KG1 (cell line): ENCODE results near the gene SEC11C.
A peak's percentile ranks its signal among the peaks of the same experiment; 100 is the strongest.
"Not testable (repeated sequence)": the region's sequence is repeated elsewhere in the genome, so short reads cannot be mapped to it uniquely, and the experiment has no call there.

Experiments used
- DNase-seq: peaks from one replicate; lab custom pipeline; 2025; lab: John Stamatoyannopoulos, UW

Gene SEC11C

GRCh38 chr18:59139615-59140301, at the start of gene SEC11C:
Gene SEC11C, plus strand, starts transcription at chr18:59139884. Its CDS starts 65 bp downstream, at chr18:59139949.
- peak; percentile 95 for DNase-seq

- DNase-seq, result no peak
These were observed 48.6 kb upstream of the SEC11C start for GRCh38 chr18:59090966-59091603.

- DNase-seq, result no peak
These were observed 46.0 kb upstream of the SEC11C start for GRCh38 chr18:59093668-59094067.

DNA sequence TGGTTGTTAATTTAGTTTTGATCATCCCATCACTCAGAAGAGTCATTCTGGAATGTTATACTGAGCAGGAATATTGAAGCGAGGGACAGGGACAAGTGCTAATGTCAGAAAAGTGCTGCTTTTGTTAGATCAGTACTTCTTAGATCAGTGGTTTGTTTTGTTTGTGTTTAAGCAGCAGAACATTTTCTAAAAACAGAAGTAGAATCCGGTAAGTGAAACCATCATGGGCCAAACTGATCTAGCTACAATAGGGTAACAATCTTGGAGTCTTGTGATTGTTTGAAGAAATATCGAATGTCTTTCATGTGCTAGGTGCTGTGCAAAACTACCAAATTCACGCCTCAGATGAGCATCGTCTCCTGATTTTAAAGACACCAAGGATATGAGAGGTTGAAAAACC, 45.1 kb upstream of the SEC11C start:
- no peak for DNase-seq

DNA sequence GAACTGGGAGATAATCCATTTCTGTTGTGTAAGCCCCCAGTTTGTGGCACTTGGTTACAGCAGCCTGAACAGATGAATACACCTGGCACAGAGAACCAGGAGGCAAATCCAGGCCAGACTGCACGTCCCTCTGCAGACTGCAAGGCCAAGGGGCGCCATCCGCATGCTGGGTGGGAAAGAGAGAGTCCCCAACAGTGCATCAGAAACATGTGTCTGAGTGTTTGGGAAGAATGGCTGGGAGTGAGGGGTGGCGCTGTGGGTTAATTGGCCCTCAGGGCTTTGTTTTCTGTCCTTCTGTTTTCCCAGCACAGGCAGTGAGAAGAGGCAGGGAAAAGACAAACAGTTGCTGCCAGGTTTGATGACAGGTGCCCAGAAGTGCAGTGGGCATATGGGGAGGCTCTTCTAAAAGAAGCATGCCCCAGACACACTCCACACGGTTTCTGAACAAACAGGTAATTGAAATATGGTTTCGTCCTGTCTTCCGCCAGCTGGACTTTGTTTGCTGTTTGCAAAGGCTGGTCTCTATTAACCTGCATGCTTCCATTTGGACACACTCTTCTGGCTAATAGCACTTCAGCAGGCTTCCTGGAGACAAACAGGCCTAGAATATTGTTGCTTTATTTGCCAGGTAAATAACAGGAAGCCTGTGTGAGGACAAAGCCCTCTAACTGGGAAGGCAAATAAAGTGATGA, 43.4 kb upstream of the SEC11C start:
- no peak for DNase-seq

- DNase-seq, result no peak
These were observed 37.8 kb upstream of the SEC11C start for GRCh38 chr18:59101830-59102414.

DNA sequence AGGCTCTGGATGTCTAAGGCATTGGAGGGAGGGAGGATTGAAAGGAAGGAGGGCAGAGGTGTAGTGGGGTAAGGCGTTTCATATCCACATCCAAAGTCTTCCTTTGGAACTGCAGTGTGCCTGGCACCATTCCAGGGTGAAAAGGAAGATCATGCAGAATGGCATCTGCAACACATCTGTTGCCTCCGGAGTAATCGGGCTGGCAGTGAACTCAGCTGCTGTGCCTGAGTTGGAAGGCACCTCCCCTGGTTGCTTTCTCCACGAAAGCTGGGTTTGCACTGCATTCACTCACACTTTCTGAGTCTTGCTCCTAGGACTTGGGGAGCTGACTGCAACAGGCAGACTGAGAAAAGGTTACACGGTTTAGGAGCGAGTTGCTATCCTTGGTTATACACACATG, 30.3 kb upstream of the SEC11C start:
- DNase-seq, result no peak

DNA sequence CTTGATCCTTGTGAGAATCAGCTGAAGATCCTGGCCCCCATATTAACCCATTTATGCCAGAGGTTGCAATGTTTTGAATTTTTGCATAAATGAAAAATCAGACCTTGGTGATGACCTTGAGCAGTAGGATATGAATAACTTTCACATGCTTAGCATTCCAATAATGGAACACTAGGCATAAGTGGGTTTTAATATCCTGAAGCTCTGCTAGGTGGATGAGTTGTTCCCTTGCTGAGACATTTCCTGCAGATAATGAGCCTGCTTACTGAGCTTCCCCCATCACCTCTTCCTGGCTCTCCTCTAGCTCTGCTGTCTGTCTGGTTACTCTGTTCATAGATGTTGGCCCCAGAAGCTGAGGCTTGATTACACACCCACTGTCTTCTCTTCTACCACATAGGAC, 25.5 kb upstream of the SEC11C start:
- no peak for DNase-seq

- DNase-seq, result no peak
These were observed 15.9 kb upstream of the SEC11C start for GRCh38 chr18:59123588-59124369.

DNA sequence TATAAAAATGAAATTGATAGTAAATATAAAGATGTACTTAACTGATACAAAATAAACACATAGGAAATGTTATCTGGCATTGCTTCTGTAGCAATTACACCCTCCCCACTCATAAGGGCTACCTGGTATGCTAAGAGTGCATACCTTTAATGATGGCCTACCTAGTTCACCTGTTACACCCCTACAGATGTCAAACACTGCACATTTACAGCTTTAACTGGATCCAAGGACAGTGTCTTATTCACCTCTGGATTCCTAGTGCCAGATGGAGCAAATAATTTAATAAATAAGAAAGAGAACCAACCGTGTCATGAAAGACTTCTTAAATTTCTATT, 15.3 kb upstream of the SEC11C start:
- DNase-seq, result no peak

DNA sequence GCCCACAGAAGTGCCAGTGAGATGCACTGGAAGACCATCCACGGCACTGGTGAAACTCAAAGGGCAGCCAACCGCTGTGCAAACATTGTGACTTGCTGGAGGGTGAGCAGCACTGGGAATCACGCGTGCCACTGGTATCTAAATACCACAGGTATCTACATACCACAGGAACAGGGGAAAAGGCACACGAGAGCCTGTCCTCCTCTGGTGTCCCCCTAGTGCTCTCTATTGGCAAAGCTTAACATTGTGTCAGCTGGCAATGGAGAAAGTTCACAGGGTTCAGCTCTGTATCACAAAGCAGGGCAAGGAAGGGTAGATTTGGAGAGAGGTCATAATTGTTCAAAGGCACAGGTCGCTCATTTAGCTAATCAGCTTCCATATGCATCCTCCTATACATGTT, 12.6 kb upstream of the SEC11C start:
- no peak for DNase-seq

- no peak for DNase-seq
These were observed 9.6 kb upstream of the SEC11C start for GRCh38 chr18:59129951-59130703.

- DNase-seq, result no peak
These were observed 6.7 kb upstream of the SEC11C start for GRCh38 chr18:59132810-59133465.

GRCh38 chr18:59139291-59139614, 431 bp upstream of the SEC11C start:
- DNase-seq, result peak; percentile 95

DNA sequence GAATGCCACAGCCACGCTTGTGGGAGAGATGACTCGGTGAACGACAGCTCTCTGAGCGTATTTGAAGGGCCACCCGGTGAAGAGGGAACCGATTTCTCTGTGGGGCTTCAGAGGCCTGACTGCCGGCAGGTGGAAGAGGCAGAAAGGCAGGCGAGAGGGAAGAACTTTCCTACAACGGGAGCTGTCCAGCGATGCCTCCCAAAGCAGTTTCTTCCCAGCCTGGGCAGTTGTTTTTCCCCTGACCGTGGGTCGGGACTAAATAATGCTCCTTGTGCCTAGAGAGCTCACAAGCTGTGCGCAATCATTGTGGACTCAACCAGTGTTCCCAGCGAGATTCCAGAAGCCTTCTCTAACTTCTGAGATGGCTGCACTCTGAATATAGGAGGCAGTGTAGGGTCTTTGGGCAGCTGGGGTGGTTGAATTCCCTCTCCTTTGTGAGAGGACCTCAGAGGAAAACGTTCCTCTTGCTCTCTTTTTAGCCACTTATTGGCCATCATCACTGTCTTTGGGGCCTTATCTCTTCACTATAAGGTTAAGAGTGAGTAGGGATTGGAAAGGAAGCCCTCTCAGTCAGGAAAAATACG, 710 bp downstream of the SEC11C start:
- no peak for DNase-seq

DNA sequence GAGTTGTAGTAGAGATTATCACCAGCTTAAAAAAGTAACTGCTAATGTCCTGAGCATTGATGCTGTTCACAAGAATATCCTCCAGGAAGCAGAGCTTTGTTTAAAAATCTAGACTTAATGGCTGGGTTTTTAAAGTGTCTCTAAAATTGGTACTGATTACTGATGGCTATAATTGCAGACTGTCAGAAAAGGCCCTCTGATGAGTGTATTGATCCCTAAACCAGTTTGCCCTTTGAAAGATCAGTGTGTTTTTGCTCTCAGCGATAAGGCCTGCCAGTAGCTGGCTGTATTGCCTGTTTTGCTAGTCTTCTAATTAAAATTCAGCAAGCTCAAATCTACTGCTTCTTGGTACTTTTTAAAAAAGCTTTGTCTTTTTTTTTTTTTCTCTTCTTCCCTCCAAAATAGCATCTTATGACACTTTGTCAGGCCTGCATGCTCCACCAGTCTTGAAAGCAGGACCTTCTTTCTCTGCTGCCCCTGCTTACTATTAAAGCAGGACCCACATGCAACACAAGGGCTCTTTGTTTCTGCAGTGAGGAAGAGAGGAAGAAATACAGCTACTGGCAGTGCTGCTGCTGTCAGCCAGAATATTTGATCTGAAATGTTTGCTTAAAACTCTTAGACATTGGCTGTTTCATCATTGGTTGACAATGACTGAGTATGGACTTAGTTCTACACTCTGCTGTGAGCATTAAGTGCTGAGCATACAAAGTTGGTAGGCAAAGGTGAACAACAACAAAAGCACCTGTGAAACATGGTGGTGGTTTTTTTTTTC, 1.8 kb downstream of the SEC11C start:
- no peak for DNase-seq

GRCh38 chr18:59142274-59142673, 2.6 kb downstream of the SEC11C start:
- no peak for DNase-seq

- not testable (repeated sequence) for DNase-seq
These were observed 3.2 kb downstream of the SEC11C start for GRCh38 chr18:59142800-59143416.

DNA sequence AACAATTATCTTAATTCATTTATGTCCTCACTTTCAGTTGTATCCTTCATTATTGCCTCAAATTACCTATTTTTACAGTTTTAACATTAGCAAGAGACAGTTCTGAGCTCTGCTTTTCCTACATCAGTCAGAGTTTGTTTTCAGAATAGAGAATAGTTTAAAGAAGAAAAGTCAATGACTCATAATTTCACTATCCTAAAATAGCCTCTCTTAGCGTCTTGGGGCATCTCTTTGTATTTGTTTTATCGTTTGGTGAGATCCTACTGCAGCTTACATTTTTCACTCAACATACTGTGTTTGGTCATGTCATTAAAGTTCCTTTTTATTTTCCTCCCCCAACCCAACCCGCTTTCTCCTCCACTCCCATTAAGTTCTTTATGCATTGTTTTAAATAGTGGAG, 3.8 kb downstream of the SEC11C start:
- no peak for DNase-seq

GRCh38 chr18:59144483-59144882, 4.8 kb downstream of the SEC11C start:
- DNase-seq, result no peak
